ENCODE measurements around the gene ABCC6. TPM values are rescaled to one million over a fixed set of nuclear protein-coding genes. Genes with fewer than 3 reads are reported as not detected.

Gene ABCC6
- total RNA-seq, 1 experiment from 2014 or later: 2.9 TPM

GRCh38 chr16:16131204-16131603 is 92.1 kb downstream of the ABCC6 start:
- CTCF ChIA-PET: no interaction called here
- in situ Hi-C loops (cut with HindIII; ENCODE audit: low pct_unique_long_range_greater_than_20kb, low sequenced_read_pairs): no loop called here
- Histone ChIP-seq H3K27me3 (ENCODE audit: control insufficient read depth, insufficient read depth, low read length) (no peaks in the 10 kb centered on the region), H3K27ac (ENCODE audit: low read length) (no peak overlapping the region), H3K4me1 (ENCODE audit: control insufficient read depth, insufficient read depth, low read length) (no peaks in the 10 kb centered on the region), H3K4me3 (ENCODE audit: low read depth in 2 of 2, low read length in 2 of 2) (no peak overlapping the region), H3K9me3 (ENCODE audit: control insufficient read depth, insufficient read depth, low read depth, low read length) (no peaks in the 10 kb centered on the region), H3K36me3 (ENCODE audit: control insufficient read depth, insufficient read depth, low read length) (peaks cover 43% of the 10 kb centered on the region)
- ATAC-seq (no peak), DNase-seq (ENCODE audit: low read depth, low spot score) (no peak)
- POLR2A ChIA-PET: no interaction called here
- intact Hi-C loops (cut with micrococcal nuclease; ENCODE audit: unreplicated experiment): no loop called here
- TF ChIP-seq SIN3A (IDR thresholded peaks at IDR 0.05; ENCODE audit: borderline replicate concordance, insufficient read depth, low read depth, low read length): no peak
- no peak for TF ChIP-seq CTCF (IDR thresholded peaks at IDR 0.05)
- TF ChIP-seq POLR2AphosphoS5 (IDR thresholded peaks at IDR 0.05; ENCODE audit: low read depth, low read length): no peak
- TF ChIP-seq TCF7L2 (IDR thresholded peaks at IDR 0.05; ENCODE audit: low read depth, low read length): no peak
- no peak for TF ChIP-seq REST (IDR thresholded peaks at IDR 0.05; ENCODE audit: insufficient read depth in 1 of 2, low read depth in 2 of 2, low read length in 1 of 2)
- TSS peak; percentile 24 for BruUV-seq (replicated peaks)

GRCh38 chr16:16127469-16128116 is 95.7 kb downstream of the ABCC6 start:
- ATAC-seq: peak; percentile 88
- peak; percentile 62 for DNase-seq (ENCODE audit: low read depth, low spot score)
- Histone ChIP-seq H3K27me3 (ENCODE audit: control insufficient read depth, insufficient read depth, low read length) (no peaks in the 10 kb centered on the region), H3K27ac (ENCODE audit: low read length) (0 out of 2 replicates have a peak overlapping the region, but pooled peaks have one; percentile 15), H3K9me3 (ENCODE audit: control insufficient read depth, insufficient read depth, low read depth, low read length) (no peaks in the 10 kb centered on the region), H3K4me3 (ENCODE audit: low read depth in 2 of 2, low read length in 2 of 2) (no peak overlapping the region), H3K4me1 (ENCODE audit: control insufficient read depth, insufficient read depth, low read length) (no peaks in the 10 kb centered on the region), H3K36me3 (ENCODE audit: control insufficient read depth, insufficient read depth, low read length) (peaks cover 33% of the 10 kb centered on the region)
- POLR2A ChIA-PET: no interaction called here
- in situ Hi-C loops (cut with HindIII; ENCODE audit: low pct_unique_long_range_greater_than_20kb, low sequenced_read_pairs) (loop anchor here (10.0 kb wide), 1 partner anchor 93 kb away; no protein-coding TSS in a partner anchor), intact Hi-C loops (cut with micrococcal nuclease; ENCODE audit: unreplicated experiment) (loop anchor here (2.0 kb wide), 1 partner anchor 363 kb away; no protein-coding TSS in a partner anchor)
- TF ChIP-seq SIN3A (IDR thresholded peaks at IDR 0.05; ENCODE audit: borderline replicate concordance, insufficient read depth, low read depth, low read length) (no peak), REST (IDR thresholded peaks at IDR 0.05; ENCODE audit: insufficient read depth in 1 of 2, low read depth in 2 of 2, low read length in 1 of 2) (no peak), CTCF (IDR thresholded peaks at IDR 0.05) (peak; percentile 96), POLR2AphosphoS5 (IDR thresholded peaks at IDR 0.05; ENCODE audit: low read depth, low read length) (0 out of 2 replicates have a peak, but pooled peaks have one; percentile 46), TCF7L2 (IDR thresholded peaks at IDR 0.05; ENCODE audit: low read depth, low read length) (no peak)
- CTCF ChIA-PET: interaction anchor here (0.6 to 0.7 kb wide), 3 partner anchors 107 to 227 kb away, joined by 7 to 17 read pairs (median 11); no protein-coding TSS in a partner anchor
- BruUV-seq (replicated peaks): no TSS peak
